K562 (cell line): ENCODE results near the gene ATAD3B. TPM values are rescaled to one million over a fixed set of nuclear protein-coding genes. Genes with fewer than 3 reads are reported as not detected.

Source experiments
- ARHGAP35 ChIP-seq: fragments of 450-650 bp; IDR thresholded peaks from 2 replicates; pipeline ENCODE4 v1.6.1; 2018; ENCODE audit not compliant: partially characterized antibody
- BMI1 ChIP-seq: fragments of 150-350 bp; IDR thresholded peaks from 2 replicates; pipeline ENCODE4 v1.6.1; 2014; ENCODE audit warnings: low read length
- CBFA2T3 ChIP-seq: fragments of 450-650 bp; IDR thresholded peaks from 2 replicates; pipeline ENCODE4 v1.6.1; 2017
- CREB3 ChIP-seq: fragments of 450-650 bp; conservative IDR thresholded peaks from 2 replicates; pipeline ENCODE4 v1.6.1; 2016; ENCODE audit warnings: missing genetic modification characterization, low read depth, mild to moderate bottlenecking, missing compliant biosample characterization, moderate library complexity
- FUS ChIP-seq: fragments of 200-400 bp; formaldehyde crosslinking; optimal IDR thresholded peaks from 2 replicates; pipeline ENCODE3; 2017; ENCODE audit warnings: low read depth, low read length
- IRF1 ChIP-seq: sonication (generic); formaldehyde crosslinking; IDR thresholded peaks from 2 replicates; pipeline ENCODE4 v1.8.0; 2022; ENCODE audit warnings: missing genetic modification reagents, mild to moderate bottlenecking, borderline replicate concordance
- MAZ ChIP-seq, 2 experiments: fragments of 450-650 bp in 1 of 2; sonication (generic) in 1 of 2; formaldehyde crosslinking; IDR thresholded peaks in 1 of 2; conservative IDR thresholded peaks in 1 of 2; 2 replicates each; pipeline versions ENCODE4 v1.4.0 to v1.5.0; 2020; ENCODE audit warnings: mild to moderate bottlenecking in 1 of 2, missing genetic modification reagents in 1 of 2
- NCOA1 ChIP-seq: fragments of 450-650 bp; IDR thresholded peaks from 2 replicates; pipeline ENCODE4 v1.6.1; 2016; ENCODE audit warnings: low read depth
- NCOA4 ChIP-seq: fragments of 450-650 bp; IDR thresholded peaks from 2 replicates; pipeline ENCODE4 v1.6.1; 2018; ENCODE audit warnings: mild to moderate bottlenecking; ENCODE audit not compliant: partially characterized antibody
- NFE2L1 ChIP-seq: fragments of 450-650 bp; IDR thresholded peaks from 2 replicates; pipeline ENCODE4 v1.6.1; 2016; ENCODE audit warnings: missing genetic modification characterization, low read depth, mild to moderate bottlenecking, missing compliant biosample characterization, moderate library complexity, borderline replicate concordance
- NKRF ChIP-seq: fragments of 450-650 bp; IDR thresholded peaks from 2 replicates; pipeline ENCODE4 v1.6.1; 2016; ENCODE audit warnings: borderline replicate concordance
- OTX1 ChIP-seq: fragments of 450-650 bp; formaldehyde crosslinking; IDR thresholded peaks from 2 replicates; pipeline ENCODE4 v1.4.0; 2022; ENCODE audit warnings: mild to moderate bottlenecking
- SRSF3 ChIP-seq: fragments of 200-400 bp; formaldehyde crosslinking; IDR thresholded peaks from 2 replicates; pipeline ENCODE4 v1.6.1; 2016; ENCODE audit warnings: mild to moderate bottlenecking, low read length, moderate library complexity; ENCODE audit not compliant: insufficient read depth
- TFE3 ChIP-seq: fragments of 450-650 bp; formaldehyde crosslinking; IDR thresholded peaks from 2 replicates; pipeline ENCODE4 v1.4.0; 2020; ENCODE audit warnings: mild to moderate bottlenecking, mixed read lengths
- THAP7 ChIP-seq: fragments of 250-450 bp; sonication (Bioruptor Pico); IDR thresholded peaks from 2 replicates; pipeline ENCODE4 v1.5.0; 2021
- XRCC3 ChIP-seq: fragments of 450-650 bp; IDR thresholded peaks from 2 replicates; pipeline ENCODE4 v1.6.1; 2017; ENCODE audit warnings: mild to moderate bottlenecking, moderate library complexity
- ZNF124 ChIP-seq: sonication (generic); formaldehyde crosslinking; IDR thresholded peaks from 2 replicates; pipeline ENCODE4 v1.8.1; 2022; ENCODE audit warnings: missing genetic modification reagents
- ZNF146 ChIP-seq: IDR thresholded peaks from one replicate; pipeline ENCODE4 v1.6.1; 2018; ENCODE audit warnings: missing compliant biosample characterization; ENCODE audit not compliant: unreplicated experiment
- ZNF282 ChIP-seq: sonication (generic); formaldehyde crosslinking; IDR thresholded peaks from 2 replicates; pipeline ENCODE4 v1.8.1; 2023; ENCODE audit warnings: missing genetic modification reagents
- ZNF507 ChIP-seq: conservative IDR thresholded peaks from 2 replicates; pipeline ENCODE4 v1.6.1; 2017; ENCODE audit warnings: missing genetic modification characterization, missing compliant biosample characterization
- polyA plus RNA-seq, 8 experiments: library from polyadenylated mRNA; depleted of rRNA in 4 of 8; stranded (reverse) in 5 of 8; unstranded in 3 of 8; fragments of >200 nt; fragmentation: Nextera tagmentation in 2 of 8; fragmentation: Illumina TruSeq in 1 of 8; extraction: Ambion mirVana in 2 of 8; extraction: Trizol in 1 of 8; gene quantifications; 2 replicates each; pipeline versions ENCODE4 v1.2.1 to v1.2.3, GENCODE V29; 2011 to 2014; ENCODE audit warnings: inconsistent platforms in 1 of 8, missing spikeins in 1 of 8
- total RNA-seq, 7 experiments: library from RNA; depleted of rRNA in 6 of 7; stranded (reverse); fragments of >200 nt in 6 of 7; fragmentation: Illumina TruSeq in 2 of 7; extraction: Trizol in 2 of 7; gene quantifications; 2 replicates each; pipeline versions ENCODE4 v1.2.1 to v1.2.3, GENCODE V29; 2011 to 2021; ENCODE audit warnings: low replicate concordance in 1 of 7

The ATAD3B gene
- total and polyA plus RNA-seq, 9 of the 15 experiments (the other 6 are each of a cell fraction or from before 2014, with no cell fraction given): 0.07 to 113 (median 27.7) TPM

GRCh38 chr1:1511533-1512285 is 40.1 kb downstream of the ATAD3B start, which contains the start of gene ATAD3A (continued):
- peak; percentile 96 for TF ChIP-seq NKRF
- TF ChIP-seq FUS: peak; percentile 90
- no peak for TF ChIP-seq ZNF146 (CRISPR knock-in tag)
- no peak for TF ChIP-seq IRF1 (CRISPR knock-in tag)
- TF ChIP-seq TFE3 (CRISPR knock-in tag): no peak
- no peak for TF ChIP-seq ZNF507 (tag)
- no peak for TF ChIP-seq NCOA4
- no peak for TF ChIP-seq NFE2L1 (tag)
- TF ChIP-seq BMI1: peak; percentile 58; the same call in 1 of the 2 replicates
- TF ChIP-seq CREB3 (tag): no peak
- no peak for TF ChIP-seq OTX1 (CRISPR knock-in tag)
- TF ChIP-seq SRSF3: no peak
- TF ChIP-seq XRCC3: no peak
- no peak for TF ChIP-seq NCOA1
- TF ChIP-seq ZNF282 (CRISPR knock-in tag): peak; percentile 89
- no peak for TF ChIP-seq CBFA2T3
- peak; percentile 88 for TF ChIP-seq ARHGAP35
- TF ChIP-seq ZNF124: no peak
- TF ChIP-seq THAP7 (CRISPR knock-in tag): no peak
- TF ChIP-seq MAZ (CRISPR knock-in tag; conservative IDR thresholded peaks at IDR 0.05 in 1 of 2, IDR thresholded peaks at IDR 0.05 in 1 of 2): peak; percentile 94 to 96
